HG02884 (cell line): ENCODE results near the gene HOXA10.

Experiments used
- ATAC-seq: cut with Tn5 transposase; IDR thresholded peaks from one replicate; pipeline ENCODE4 v1.9.1; 2021; ENCODE audit warnings: mild to moderate bottlenecking, moderate library complexity; ENCODE audit not compliant: unreplicated experiment

HOXA10 gene

DNA sequence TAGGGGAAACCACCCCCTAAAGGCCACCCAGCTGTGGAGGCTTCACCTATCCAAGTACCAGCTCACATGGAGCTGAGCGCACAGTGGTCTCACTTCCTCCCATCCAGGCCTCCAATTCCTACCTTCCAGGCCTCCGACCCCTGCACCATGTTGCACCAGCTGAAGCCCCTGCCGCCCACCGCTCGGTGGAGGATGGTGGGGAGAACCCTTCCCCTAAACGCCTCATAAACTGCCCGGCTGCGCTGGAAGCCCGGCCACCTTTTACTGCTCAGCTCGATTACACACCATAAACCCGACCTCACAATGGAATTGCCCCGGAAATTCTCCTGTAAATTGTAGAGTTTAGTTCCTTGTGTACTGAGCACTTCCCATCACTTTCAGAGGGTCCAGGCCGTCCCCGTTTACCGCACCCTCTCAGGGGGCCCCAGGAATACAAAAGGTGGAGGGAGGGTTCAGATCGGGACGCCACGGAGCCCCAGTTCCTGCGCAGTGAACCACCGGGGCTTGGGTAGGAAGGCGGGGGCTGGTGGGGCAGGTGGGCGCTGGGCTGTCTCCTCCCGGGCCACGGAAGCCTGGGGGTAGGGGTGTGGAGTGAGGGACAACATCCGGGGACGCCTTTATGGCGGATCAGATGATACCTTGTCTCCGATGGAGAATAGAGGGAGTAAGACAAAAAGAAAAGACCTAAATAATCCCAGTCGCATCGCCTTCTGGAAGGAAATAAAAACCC is 16.3 kb downstream of the HOXA10 start:
- ATAC-seq = no peak

DNA sequence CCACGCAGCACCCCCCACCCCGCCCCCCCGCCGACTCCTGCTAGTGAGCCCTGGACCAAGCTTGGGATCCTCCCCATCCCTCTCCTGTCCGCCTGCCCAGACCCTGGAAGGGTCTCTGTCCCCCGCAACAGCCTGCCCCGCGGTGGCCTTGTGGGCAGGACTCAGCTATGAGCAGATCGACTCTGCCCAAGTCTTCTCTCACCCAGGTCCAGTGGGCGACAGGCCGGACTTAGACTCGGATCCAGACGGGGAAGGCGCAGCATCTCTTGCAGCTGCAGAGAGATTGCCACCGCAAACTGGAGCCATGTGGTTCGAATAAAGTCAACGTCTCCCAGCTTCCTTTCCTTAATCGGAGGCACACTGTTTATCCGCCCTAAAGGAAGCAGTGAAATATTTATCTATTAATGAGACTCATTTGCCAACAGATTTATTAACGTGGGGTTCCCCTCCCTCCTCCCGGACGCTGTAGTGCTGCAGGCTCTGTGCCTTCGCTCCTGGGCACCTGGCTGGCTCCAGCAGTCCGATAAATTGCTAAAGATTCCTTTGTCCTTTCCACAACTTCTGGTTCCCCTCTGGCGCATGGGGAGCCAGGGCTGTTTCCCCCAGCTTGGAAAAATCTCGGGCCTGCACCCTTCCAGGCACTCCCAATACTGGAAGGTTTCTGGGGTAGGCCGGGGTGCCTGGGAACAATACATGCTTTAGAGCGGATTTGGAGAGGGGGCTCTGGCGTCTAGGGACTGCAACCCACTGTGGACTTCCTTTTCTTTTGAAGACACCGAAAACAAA is 17.0 kb downstream of the HOXA10 start:
- ATAC-seq = no peak

DNA sequence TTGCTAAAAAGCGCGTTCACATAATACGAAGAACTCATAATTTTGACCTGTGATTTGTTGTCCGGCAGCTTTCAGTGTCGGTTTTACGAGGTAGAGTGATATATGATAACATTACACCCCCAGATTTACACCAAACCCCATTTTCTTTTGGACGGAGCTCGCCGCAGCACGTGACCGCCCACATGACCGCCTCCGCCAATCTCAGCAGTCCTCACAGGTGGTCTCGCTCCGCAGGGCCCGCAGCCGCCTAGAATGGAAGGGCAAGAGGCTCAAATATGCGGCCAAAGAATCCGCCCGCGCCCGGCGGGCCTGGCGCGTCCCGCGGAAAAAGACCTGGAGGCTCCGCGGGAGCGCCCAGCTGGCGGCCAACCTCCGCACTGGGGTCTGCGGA is 17.6 kb downstream of the HOXA10 start, which contains the start of gene HOXA7:
HOXA7 (minus strand) TSS at position 168 of the 391 bp plus-strand sequence; CDS start at position 38, 130 bp downstream.
- no peak for ATAC-seq

DNA sequence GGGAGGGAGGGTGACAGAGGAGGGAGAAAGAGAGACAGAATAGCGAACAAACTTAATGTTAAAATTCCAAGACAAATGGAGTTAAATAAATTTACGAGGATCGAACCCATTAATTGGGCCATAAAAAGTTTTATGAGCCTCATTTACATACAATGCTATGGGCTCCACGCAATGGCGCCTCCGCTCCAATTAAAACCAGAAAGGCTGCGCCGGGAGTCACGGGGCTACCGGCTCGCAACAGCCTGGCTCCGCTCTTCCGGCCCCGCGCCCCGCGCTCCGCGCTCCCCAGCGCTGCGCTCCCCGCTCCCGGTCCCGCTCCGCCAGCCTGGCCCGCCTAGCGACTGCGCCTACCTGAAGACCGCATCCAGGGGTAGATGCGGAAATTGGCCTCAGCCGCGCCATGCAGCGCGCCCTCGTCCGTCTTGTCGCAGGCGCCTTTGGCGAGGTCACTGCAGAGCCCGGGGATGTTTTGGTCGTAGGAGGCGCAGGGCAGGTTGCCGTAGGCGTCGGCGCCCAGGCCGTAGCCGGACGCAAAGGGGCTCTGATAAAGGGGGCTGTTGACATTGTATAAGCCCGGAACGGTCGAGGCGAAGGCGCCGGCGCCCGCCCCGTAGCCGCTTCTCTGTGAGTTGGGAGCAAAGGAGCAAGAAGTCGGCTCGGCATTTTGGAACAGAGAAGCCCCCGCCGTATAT is 18.2 kb downstream of the HOXA10 start:
- ATAC-seq = no peak

DNA sequence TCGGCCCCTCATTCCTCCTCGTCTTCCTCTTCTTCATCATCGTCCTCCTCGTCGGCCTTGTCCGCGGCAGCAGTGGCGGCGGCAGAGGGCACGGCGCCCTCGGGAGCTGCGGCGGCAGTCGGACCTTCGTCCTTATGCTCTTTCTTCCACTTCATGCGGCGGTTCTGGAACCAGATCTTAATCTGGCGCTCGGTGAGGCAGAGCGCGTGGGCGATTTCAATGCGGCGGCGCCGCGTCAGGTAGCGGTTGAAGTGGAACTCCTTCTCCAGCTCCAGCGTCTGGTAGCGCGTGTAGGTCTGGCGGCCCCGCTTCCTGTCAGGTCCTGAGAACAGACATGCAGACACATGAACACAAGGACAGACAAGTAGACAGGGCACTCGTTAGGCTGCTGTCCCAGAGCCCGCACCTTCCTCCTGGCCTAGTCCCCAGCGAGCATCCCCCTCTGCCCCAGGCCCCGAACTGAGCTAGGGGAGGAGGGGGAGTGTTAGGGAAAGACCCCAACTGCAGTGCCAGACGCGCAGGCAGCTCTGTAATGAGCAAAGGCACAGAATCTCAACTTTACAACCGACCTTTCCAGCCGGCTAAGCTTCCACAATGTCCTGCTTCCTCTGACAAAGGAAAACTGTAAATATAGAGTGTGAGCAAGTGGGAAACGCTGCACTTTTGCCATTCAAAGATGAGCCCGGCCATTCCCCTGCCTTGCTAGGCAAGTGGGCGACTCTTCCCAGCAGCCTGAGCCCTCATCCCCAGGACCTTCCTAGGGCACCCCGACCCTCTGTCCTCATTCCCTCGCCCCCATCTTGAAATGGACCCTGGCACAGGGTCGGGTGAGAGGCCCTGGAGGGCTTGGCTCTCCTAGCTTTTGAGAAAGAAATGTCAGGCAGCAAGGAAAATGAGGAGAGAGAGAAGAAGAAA is 19.0 kb downstream of the HOXA10 start:
- ATAC-seq = no peak

DNA sequence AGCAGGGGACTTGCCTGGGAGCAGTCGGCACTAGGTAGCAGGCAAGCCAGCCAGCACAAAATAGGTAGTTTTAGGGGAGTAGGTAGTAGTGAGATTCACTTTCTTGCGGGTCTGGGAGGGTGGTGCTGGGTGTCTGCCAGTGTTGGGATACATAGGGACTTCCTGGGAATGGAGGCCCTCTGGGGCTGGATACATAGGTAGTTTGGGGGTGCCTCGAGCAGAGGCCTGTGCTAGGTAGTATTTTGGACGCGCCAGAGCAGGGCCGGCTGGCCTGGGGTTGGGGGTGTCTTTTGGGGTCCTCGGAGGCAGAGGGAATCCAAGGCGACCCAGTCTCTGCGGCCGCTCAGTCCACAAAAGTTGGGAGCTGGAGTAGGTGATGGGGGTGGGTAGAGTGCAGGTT is 19.8 kb downstream of the HOXA10 start:
- ATAC-seq = no peak

DNA sequence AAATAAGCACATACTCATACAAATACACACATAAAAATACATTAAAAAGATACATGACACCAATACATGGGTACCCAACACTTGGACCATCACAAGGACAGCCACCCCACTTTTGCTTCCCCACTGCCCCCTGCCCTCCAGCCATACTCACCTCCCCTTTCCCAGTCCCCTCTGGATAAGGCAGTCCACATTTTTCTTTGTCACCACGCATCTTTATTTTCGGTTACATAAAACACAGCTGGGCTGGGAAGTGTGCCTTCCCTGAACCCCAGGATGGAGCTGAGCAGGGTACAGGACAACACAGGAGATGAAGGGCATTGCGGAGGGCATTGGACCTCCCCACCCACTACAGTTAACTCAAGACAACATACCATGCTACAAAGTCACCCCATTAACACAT is 20.6 kb downstream of the HOXA10 start:
- no peak for ATAC-seq

DNA sequence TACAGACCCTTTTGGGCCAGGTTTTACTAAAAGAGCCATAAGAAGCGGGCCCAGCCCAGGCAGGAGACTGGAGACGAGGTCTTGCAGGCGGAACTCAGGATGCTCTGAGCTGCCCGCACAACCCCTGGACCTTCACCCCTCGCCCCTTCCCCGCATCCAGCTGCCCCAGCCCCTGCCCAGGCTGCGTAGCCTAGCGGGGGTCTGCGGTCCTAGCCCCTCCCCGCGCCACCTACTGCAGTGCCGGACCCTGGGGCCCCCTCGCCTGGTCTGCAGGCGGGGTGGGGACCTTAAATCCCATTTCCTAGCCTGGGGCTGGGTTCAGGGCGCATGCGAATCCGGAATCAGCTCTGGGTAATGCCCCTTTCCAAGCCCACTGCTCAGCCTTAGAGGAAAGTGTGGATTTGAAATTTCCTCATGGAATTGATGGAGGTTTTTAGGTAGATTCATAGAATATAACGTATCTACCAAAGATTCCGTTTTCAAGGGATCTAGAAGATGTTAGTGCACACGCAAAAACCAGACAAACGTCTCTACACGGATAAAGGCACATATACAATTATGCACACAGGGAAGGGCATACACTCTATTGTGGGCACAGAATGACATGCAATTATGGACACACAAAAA is 21.2 kb downstream of the HOXA10 start:
- ATAC-seq = no peak

DNA sequence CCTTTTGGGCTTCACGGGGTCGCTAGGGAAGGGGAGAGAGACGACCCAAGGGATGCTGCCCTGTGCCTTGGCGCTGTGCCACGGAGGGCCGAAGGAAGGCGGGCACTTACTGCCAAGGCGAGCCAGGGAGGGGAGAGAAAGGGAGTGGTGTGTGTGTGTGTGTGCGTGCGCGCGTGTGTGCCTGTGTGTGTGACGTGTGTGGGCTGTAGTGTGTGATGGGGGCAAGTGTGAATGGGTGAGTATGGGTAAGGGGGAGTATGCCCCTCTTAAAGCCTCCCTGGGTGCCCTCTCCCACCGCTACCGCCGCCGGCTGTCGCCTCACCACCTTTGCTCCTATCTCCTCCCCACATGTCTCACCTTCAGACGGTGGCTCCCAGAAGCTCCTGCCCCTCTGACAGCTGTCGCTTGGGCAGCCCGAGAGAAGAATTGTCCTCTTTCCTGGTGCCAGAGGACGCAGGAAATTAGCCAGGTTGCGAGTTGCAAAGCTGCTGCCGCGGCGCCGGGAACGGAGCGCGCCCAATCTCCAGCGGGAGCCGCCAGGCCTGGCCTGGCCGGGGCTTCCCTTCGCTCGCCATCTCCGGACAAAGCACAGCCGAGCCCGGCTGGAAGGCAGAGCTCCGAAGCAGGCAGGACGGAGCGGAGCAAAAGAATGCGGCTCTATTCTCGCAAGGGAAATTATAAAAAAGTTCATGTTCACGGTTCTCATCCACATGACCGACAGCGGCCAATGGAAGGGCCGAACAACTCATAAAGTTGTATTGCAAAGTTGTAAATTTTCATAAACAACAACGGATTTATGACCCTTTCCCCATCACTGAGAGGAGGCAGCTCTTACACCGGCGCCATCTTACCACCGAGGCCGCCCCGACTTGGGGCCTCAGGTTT is 21.9 kb downstream of the HOXA10 start, which contains the start of gene HOXA3:
HOXA3 (minus strand) TSS at position 653 of the 885 bp plus-strand sequence. CDS start 41,943 bp downstream, outside the sequence.
- ATAC-seq = no peak

DNA sequence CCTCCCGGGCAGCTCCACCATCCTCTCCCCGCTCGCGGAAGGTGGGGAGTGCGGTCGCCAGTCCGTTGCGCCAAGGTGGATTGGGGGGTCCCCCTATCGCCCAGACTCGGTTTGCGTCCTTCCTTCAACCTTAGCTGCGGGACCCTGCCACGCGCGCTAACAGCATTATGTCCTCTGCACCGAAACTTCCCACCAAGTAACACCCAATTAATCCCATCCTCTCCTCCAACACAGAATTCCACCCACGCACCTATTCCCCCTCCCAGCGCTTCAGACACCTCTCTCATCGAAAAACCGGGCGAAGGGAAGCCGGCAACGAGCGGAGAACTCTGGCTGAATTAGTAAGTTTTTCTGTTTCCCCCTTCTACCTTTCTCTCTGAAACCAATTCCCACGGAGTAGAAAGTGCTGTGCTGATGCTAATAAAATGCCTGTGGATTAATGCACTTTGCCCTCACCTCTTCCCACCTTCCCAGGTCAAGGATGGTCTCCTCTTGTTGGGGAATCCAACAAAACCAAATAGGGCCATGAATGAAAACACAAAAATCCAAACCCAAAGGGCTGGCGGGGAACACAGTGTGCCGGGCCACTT is 22.7 kb downstream of the HOXA10 start:
- ATAC-seq = no peak

DNA sequence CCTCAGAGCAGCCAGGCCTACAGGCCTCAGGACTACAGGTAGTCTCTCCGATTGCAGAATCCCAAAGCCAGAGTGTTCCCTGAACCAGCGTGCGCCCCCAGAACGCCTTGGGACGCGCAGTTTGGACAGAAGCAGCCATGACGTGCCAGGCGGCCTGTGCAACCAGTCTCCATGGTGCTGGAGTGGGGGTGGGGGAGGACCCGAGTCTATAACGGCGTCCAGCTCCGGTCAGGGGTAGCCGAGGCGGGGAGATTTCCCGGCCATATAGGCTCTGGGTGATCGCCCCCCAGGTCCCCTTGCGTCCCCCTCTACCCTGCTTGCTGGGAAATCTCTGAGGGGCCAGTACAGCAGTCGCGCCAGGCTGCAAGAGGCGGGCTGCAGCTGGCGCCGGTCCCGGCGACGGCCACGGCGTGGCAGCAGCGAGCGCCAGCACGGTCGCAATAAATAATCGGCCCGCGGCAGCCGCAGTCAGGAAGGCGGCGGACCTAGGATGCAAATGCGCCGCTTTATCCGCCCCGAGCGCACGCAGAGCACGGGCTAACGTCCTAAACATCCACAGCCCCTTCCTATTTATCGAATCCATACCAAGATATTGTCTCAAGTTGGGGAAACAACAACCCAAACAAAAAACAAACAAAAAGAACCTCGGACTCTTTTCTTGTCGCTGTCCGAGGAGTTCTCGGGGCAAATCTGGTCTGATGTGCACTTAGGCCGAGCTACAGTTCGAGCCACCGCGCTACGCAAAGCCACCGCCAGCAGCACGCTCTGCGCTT is 23.4 kb downstream of the HOXA10 start:
- ATAC-seq = peak; percentile 71

DNA sequence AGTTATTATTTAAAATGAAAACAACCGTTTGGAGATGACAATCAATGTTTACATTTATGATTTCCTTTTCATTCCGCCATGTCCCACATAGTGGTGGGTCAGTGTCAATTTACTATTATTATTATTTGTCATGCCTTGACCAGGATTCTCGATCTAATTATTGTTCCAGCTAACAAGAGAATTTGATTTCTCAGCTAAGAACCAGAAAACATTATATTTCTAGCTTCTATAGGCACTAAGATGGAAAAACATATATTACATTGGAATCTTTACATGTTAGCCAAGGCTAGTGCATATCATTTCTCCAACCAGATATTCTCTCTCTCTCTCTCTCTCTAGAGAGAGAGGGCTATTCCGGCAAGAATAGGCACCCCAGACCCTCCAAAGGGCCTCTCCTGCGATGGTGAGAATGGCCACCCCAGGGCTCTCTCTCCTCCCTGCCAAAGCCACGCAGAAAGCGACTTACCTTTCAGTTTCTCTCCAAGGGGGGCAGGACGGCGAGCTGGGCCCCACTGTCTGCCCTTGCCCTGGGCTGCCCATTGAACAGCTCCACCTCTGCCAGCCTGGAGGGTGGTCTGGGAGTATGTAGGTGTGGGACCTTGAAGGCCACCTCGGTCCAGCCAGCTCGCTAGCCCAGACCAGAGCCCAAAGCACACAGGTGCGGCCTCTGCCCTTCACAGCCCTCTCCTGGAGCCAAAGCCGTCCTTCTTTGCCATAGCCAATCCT is 24.1 kb downstream of the HOXA10 start:
- no peak for ATAC-seq

DNA sequence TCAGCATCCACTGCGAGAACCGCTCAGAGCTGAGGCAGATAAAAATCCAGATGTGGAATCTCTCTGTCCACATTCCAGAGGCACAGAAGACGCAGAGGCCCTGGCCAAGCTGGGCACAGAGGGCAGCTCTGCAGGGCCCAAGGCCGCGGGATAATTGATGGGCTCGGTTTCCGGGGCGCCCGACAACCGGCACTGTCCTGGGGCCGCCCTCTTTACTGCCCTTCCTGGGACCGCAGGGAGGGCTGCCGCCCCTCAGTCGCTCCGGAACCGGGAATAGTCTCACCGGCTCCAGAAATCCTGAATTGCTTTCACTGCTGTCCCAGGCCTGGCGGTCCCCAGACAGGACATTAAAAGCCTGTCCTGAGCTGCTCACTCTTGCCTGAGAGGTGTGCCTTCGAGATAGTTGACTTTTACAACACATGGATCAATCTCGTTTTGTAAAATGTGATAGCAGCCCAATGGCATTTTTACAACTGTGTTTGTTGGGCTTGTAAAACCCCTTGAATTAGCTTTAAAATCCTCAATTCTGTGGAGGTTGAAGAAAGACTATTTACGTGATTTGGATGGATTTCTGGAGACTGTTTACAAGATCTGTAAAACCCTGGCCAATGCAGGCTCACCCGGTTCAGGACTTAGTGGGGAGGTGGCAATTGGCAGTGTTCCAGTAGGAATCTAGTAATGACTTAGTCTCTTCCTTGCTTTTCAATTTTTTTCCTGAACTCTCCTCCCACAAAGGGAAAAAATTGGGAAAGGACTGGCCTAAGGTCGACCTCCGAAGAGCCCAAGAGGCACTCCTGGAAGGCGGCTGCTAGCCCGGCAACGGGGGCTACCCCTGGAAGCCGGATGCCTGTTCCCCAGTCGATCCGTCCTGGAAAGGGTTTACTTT is 25.1 kb downstream of the HOXA10 start:
- ATAC-seq = no peak

DNA sequence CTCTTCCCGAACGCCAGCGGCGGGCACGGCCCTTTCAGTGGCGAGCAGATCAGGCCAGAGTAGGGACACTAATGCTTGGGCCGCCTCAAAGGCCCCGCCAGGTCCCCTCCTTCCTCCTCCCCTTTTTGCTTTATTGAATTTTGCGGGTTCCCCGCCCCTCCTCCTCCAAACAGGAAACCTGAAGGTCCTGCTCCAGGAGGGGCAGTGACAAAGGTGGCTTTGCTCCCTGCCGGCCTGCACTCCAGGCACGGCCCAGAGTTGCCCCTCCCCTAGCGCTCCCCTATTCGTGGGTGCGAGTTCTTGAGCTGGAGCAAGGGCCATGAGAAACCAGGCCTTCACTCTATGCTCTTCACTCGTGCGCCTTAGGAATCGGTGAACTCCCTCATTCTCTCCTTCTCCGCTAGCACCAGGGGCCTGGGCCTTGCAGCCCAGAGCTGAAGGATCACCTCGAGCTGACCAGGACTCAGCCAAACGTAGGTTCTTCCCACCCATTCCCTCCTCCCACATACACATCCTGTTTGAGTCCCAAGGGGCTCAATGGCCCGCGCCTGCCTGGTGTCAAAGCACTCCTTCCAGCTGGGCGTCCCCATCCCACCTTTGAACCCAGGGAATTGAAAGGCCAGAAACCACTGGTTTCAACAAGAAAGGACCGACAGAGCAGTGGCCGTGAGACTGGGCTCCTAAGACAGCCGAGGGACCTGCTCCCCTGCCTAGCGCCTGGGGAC is 25.9 kb downstream of the HOXA10 start:
- ATAC-seq = no peak

DNA sequence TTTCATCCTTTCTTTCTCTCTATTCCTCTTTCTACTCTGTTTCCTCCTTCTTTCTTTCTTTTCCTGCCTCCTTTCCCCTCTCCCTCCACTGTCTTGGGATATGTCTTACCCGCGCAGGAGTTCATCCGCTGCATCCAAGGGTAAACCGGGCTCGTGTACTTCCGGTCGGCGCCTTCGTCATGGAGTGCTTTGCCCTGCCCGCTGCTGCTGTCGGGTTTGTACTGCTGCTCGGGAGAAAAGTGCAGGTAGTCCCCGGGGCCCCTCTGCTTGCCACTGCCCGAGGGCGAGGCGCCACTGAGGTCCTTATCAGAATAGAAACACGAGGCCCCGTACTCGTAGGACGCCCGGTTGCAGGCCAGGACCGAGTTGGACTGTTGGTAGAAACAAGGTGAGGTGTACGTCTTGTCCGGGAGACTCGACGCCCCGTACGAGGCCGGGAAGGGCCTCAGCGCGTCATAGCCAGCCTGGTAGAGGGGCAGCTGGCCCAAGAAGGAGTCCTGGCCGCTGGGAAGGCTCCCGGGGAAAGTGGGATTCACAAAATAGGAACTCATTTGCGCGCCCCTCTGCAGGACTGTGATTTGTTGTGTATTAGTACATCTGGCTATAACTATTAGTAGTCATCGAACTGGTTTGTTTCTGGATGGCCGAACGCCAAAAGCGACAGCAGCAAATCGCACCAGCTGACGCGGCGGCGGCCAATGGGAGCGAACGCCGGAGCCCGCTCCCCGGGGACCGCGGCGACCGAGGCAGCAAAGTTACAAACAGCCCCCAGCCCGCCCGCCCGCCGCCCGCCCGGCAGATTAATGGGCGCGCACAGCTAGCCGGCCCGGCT is 26.7 kb downstream of the HOXA10 start, which contains the start of gene HOXA6:
HOXA6 (minus strand) TSS at position 576 of the 832 bp plus-strand sequence; CDS start at position 551, 25 bp downstream.
- ATAC-seq = no peak
